ENCODE measurements around the gene PLPP3. TPM values are rescaled to one million over a fixed set of nuclear protein-coding genes. Genes with fewer than 3 reads are reported as not detected.

Gene PLPP3
- total RNA-seq, 1 donor from 2014 or later, result 4.6 TPM

DNA sequence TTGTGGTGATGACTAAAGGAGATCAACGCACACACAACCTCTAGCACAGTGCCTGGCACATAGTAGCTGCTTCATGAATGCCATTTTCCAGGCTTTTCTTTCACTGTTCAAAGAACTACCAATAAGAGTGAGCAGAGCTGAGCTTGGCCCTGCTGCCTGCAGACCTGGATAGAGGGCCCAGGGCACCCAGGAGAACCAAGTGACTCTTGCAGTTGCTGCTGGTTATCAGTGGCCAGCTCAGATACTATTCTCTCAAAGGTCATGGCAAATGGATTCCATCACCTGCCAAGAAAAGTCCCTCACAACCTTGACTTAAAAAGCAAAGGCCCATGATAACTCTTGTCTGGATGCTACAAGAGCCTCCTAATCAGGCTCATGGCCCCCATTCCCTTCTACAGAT lies 41.7 kb downstream of the PLPP3 start:
- intact Hi-C loops (cut with micrococcal nuclease), result no loop called here
- ChIA-PET CTCF (no interaction called here), POLR2A (no interaction called here)
- H3K27me3 Mint-ChIP-seq, result no peaks in the 10 kb centered on the region
- DNase-seq, result no peak
- ATAC-seq (ENCODE audit: low read depth), result no peak
- H3K9me3 Mint-ChIP-seq, result no peaks in the 10 kb centered on the region
- no peaks in the 10 kb centered on the region for H3K36me3 Mint-ChIP-seq (ENCODE audit: low read depth)
- no peaks in the 10 kb centered on the region for H3K4me1 Mint-ChIP-seq
- H3K4me3 Mint-ChIP-seq, result no peak overlapping the region
- TF ChIP-seq CTCF (IDR thresholded peaks at IDR 0.05), result no peak
- no peak overlapping the region for H3K27ac Mint-ChIP-seq

- CTCF ChIA-PET, result no interaction called here
- intact Hi-C loops (cut with micrococcal nuclease), result no loop called here
- no peaks in the 10 kb centered on the region for H3K27me3 Mint-ChIP-seq
Observed at GRCh38 chr1:56535939-56536338, 43.4 kb downstream of the PLPP3 start.

GRCh38 chr1:56535362-56535761 lies 44.0 kb downstream of the PLPP3 start:
- Mint-ChIP-seq H3K27ac (no peak overlapping the region), H3K4me1 (no peaks in the 10 kb centered on the region), H3K36me3 (ENCODE audit: low read depth) (no peaks in the 10 kb centered on the region), H3K4me3 (no peak overlapping the region), H3K9me3 (no peaks in the 10 kb centered on the region), H3K27me3 (no peaks in the 10 kb centered on the region)
- intact Hi-C loops (cut with micrococcal nuclease), result no loop called here
- ChIA-PET CTCF (no interaction called here), POLR2A (interaction anchor here (0.7 kb wide), 1 partner anchor 10 kb away, joined by 3 read pairs; no protein-coding TSS in a partner anchor)
- no peak for TF ChIP-seq CTCF (IDR thresholded peaks at IDR 0.05)
- no peak for DNase-seq
- ATAC-seq (ENCODE audit: low read depth), result no peak

More at GRCh38 chr1:56535939-56536338, 43.4 kb downstream of the PLPP3 start:
- Mint-ChIP-seq H3K4me1 (no peaks in the 10 kb centered on the region), H3K27ac (no peak overlapping the region), H3K4me3 (no peak overlapping the region), H3K36me3 (ENCODE audit: low read depth) (no peaks in the 10 kb centered on the region), H3K9me3 (no peaks in the 10 kb centered on the region)
- TF ChIP-seq CTCF (IDR thresholded peaks at IDR 0.05), result no peak
- ATAC-seq (ENCODE audit: low read depth) (no peak), DNase-seq (no peak)
- POLR2A ChIA-PET, result no interaction called here

- CTCF ChIA-PET, result no interaction called here
Observed at GRCh38 chr1:56534130-56534651, 45.2 kb downstream of the PLPP3 start.

DNA sequence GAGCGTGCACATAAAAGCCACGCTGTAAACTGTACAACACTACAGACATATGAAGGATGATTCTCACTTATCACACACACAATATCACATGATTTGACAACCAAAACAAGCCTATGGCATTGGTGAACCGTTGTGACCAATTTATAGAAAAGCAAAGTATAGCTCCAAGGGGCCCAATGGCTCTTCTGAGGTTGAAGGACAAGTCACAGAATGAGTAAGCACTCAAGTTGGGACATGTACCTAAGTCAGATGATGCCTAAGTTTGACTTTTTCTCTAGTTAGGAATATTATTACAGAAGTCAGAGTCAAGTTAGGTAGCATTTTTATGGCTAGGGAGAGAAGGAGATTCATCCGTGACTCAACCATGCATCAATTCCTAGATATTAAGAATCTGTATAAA lies 45.7 kb downstream of the PLPP3 start:
- ChIA-PET CTCF (no interaction called here), POLR2A (no interaction called here)
- ATAC-seq (ENCODE audit: low read depth) (no peak), DNase-seq (no peak)
- H3K36me3 Mint-ChIP-seq (ENCODE audit: low read depth), result no peaks in the 10 kb centered on the region
- no peak overlapping the region for H3K27ac Mint-ChIP-seq
- no peaks in the 10 kb centered on the region for H3K27me3 Mint-ChIP-seq
- H3K4me1 Mint-ChIP-seq, result no peaks in the 10 kb centered on the region
- no peak for TF ChIP-seq CTCF (IDR thresholded peaks at IDR 0.05)
- no peak overlapping the region for H3K4me3 Mint-ChIP-seq
- no peaks in the 10 kb centered on the region for H3K9me3 Mint-ChIP-seq
- intact Hi-C loops (cut with micrococcal nuclease), result no loop called here

More at GRCh38 chr1:56534130-56534651, 45.2 kb downstream of the PLPP3 start:
- H3K27me3 Mint-ChIP-seq, result no peaks in the 10 kb centered on the region
- H3K27ac Mint-ChIP-seq, result no peak overlapping the region
- POLR2A ChIA-PET, result no interaction called here
- no peak for ATAC-seq (ENCODE audit: low read depth)
- TF ChIP-seq CTCF (IDR thresholded peaks at IDR 0.05), result no peak
- H3K4me3 Mint-ChIP-seq, result no peak overlapping the region
- H3K4me1 Mint-ChIP-seq, result no peaks in the 10 kb centered on the region
- no peak for DNase-seq
- no peaks in the 10 kb centered on the region for H3K36me3 Mint-ChIP-seq (ENCODE audit: low read depth)
- no peaks in the 10 kb centered on the region for H3K9me3 Mint-ChIP-seq
- intact Hi-C loops (cut with micrococcal nuclease), result no loop called here

Measured in activated B cell treated with CpG ODN at 0.5 μM for 24 hours (primary cell).